HL-60/S4 treated with retinoic acid at 250 ng/mL for 4 days and 3 days (cell line): ENCODE results near the gene SEPTIN8.

Experiments used
- in situ Hi-C: fragments of 300-500 bp; cut with MboI; formaldehyde crosslinking; loops from 2 replicates; pipeline ENCODE4 v1.7.0; 2022; ENCODE audit warnings: low sequenced_read_pairs

Gene SEPTIN8

GRCh38 chr5:132714456-132715307 is 62.4 kb downstream of the SEPTIN8 start:
- in situ Hi-C loops = no loop called here

GRCh38 chr5:132708645-132709044 is 68.4 kb downstream of the SEPTIN8 start:
- in situ Hi-C loops = no loop called here

GRCh38 chr5:132704875-132705274 is 72.2 kb downstream of the SEPTIN8 start:
- in situ Hi-C loops = no loop called here
